ENCODE results near the gene CCDC148.

CCDC148 gene

GRCh38 chr2:158395166-158395565 is 61.4 kb downstream of the CCDC148 start:
- Histone ChIP-seq H3K36me3 (ENCODE audit: control insufficient read depth in 2 of 2, insufficient read depth in 1 of 2, low read length in 2 of 2) (no peaks in the 10 kb centered on the region), H3K4me1 (ENCODE audit: control insufficient read depth, insufficient read depth, low read length) (no peaks in the 10 kb centered on the region), H3K9me3 (ENCODE audit: control insufficient read depth, insufficient read depth, low read depth, low read length) (no peaks in the 10 kb centered on the region), H3K27ac (ENCODE audit: extremely low read depth, low read depth, low read length) (no peak overlapping the region), H3K4me3 (ENCODE audit: low read depth, low read length) (no peak overlapping the region)
- POLR2A ChIA-PET, result no interaction called here
- CTCF ChIA-PET, result interaction anchor here (0.8 to 1.0 kb wide), 2 partner anchors 216 to 358 kb away, joined by 3 read pairs; no protein-coding TSS in a partner anchor
- TF ChIP-seq AEBP2 (tag by site-specific recombination; IDR thresholded peaks at IDR 0.05; ENCODE audit: borderline replicate concordance), result no peak
- no peak for TF ChIP-seq ZNF747 (tag by site-specific recombination; IDR thresholded peaks at IDR 0.05)
- no peak for TF ChIP-seq ZNF311 (tag by site-specific recombination; IDR thresholded peaks at IDR 0.05; ENCODE audit: borderline replicate concordance)
- TF ChIP-seq ZNF350 (tag by site-specific recombination; IDR thresholded peaks at IDR 0.05), result no peak

GRCh38 chr2:158394453-158394852 is 62.1 kb downstream of the CCDC148 start:
- Histone ChIP-seq H3K36me3 (ENCODE audit: control insufficient read depth in 2 of 2, insufficient read depth in 1 of 2, low read length in 2 of 2) (no peaks in the 10 kb centered on the region), H3K4me3 (ENCODE audit: low read depth, low read length) (no peak overlapping the region), H3K27ac (ENCODE audit: extremely low read depth, low read depth, low read length) (no peak overlapping the region), H3K4me1 (ENCODE audit: control insufficient read depth, insufficient read depth, low read length) (no peaks in the 10 kb centered on the region), H3K9me3 (ENCODE audit: control insufficient read depth, insufficient read depth, low read depth, low read length) (no peaks in the 10 kb centered on the region)
- CTCF ChIA-PET, result interaction anchor here (0.6 to 0.8 kb wide), 3 partner anchors 214 to 359 kb away, joined by 3 to 4 read pairs (median 3); no protein-coding TSS in a partner anchor
- POLR2A ChIA-PET, result no interaction called here
- TF ChIP-seq ZNF18 (tag by site-specific recombination; IDR thresholded peaks at IDR 0.05) (no peak), HIC1 (tag by site-specific recombination; IDR thresholded peaks at IDR 0.05) (no peak), ZNF37A (tag by site-specific recombination; IDR thresholded peaks at IDR 0.05) (no peak), PATZ1 (tag by site-specific recombination; IDR thresholded peaks at IDR 0.05) (no peak)

GRCh38 chr2:158393886-158394285 is 62.7 kb downstream of the CCDC148 start:
- H3K4me3 ChIP-seq (ENCODE audit: low read depth, low read length), result no peak overlapping the region
- POLR2A ChIA-PET, result no interaction called here
- CTCF ChIA-PET, result interaction anchor here (0.6 kb wide), 1 partner anchor 214 kb away, joined by 4 read pairs; no protein-coding TSS in a partner anchor
- TF ChIP-seq ZNF843 (tag by site-specific recombination; IDR thresholded peaks at IDR 0.05) (no peak), MZF1 (tag by site-specific recombination; IDR thresholded peaks at IDR 0.05; ENCODE audit: borderline replicate concordance) (no peak), ZNF2 (tag by site-specific recombination; IDR thresholded peaks at IDR 0.05) (no peak), SALL2 (tag by site-specific recombination; IDR thresholded peaks at IDR 0.05; ENCODE audit: borderline replicate concordance) (no peak), KLF8 (tag by site-specific recombination; IDR thresholded peaks at IDR 0.05) (no peak), ZNF518A (tag by site-specific recombination; conservative IDR thresholded peaks at IDR 0.05; ENCODE audit: low read depth) (no peak), ZNF211 (tag by site-specific recombination; IDR thresholded peaks at IDR 0.05; ENCODE audit: low read depth) (no peak), ZNF623 (tag by site-specific recombination; IDR thresholded peaks at IDR 0.05) (no peak), ZNF776 (tag by site-specific recombination; IDR thresholded peaks at IDR 0.05; ENCODE audit: borderline replicate concordance) (no peak), RBAK (tag by site-specific recombination; IDR thresholded peaks at IDR 0.05) (no peak), ZNF830 (tag by site-specific recombination; IDR thresholded peaks at IDR 0.05; ENCODE audit: low read depth) (no peak)

More at GRCh38 chr2:158393886-158394285, 62.7 kb downstream of the CCDC148 start:
- Histone ChIP-seq H3K27ac (ENCODE audit: extremely low read depth, low read depth, low read length) (no peak overlapping the region), H3K4me1 (ENCODE audit: control insufficient read depth, insufficient read depth, low read length) (no peaks in the 10 kb centered on the region), H3K9me3 (ENCODE audit: control insufficient read depth, insufficient read depth, low read depth, low read length) (no peaks in the 10 kb centered on the region), H3K36me3 (ENCODE audit: control insufficient read depth in 2 of 2, insufficient read depth in 1 of 2, low read length in 2 of 2) (no peaks in the 10 kb centered on the region)
